GM18502 (cell line): ENCODE measurements around the gene POU2AF2.
"Not testable (repeated sequence)": the region's sequence is repeated elsewhere in the genome, so short reads cannot be mapped to it uniquely, and the experiment has no call there.

ENCODE experiments used
- ATAC-seq: cut with Tn5 transposase; IDR thresholded peaks from one replicate; pipeline ENCODE4 v1.9.1; 2021; ENCODE audit warnings: mild to moderate bottlenecking; ENCODE audit not compliant: unreplicated experiment, poor library complexity

POU2AF2 gene

GRCh38 chr11:111301004-111301841 lies 55.7 kb downstream of the POU2AF2 start:
- no peak for ATAC-seq

GRCh38 chr11:111301842-111302118 lies 56.3 kb downstream of the POU2AF2 start:
- no peak for ATAC-seq

- no peak for ATAC-seq
These were observed 56.8 kb downstream of the POU2AF2 start for GRCh38 chr11:111302298-111302697.

GRCh38 chr11:111303461-111303860 lies 57.9 kb downstream of the POU2AF2 start:
- ATAC-seq: no peak

- no peak for ATAC-seq
These were observed 59.8 kb downstream of the POU2AF2 start for GRCh38 chr11:111305162-111305802.

- no peak for ATAC-seq
These were observed 60.4 kb downstream of the POU2AF2 start for GRCh38 chr11:111305876-111306275.

- ATAC-seq: no peak
These were observed 60.8 kb downstream of the POU2AF2 start for GRCh38 chr11:111306321-111306720.

GRCh38 chr11:111307472-111308108 lies 62.1 kb downstream of the POU2AF2 start:
- ATAC-seq: no peak

- ATAC-seq: no peak
These were observed 62.6 kb downstream of the POU2AF2 start for GRCh38 chr11:111308140-111308539.

- ATAC-seq: no peak
These were observed 63.8 kb downstream of the POU2AF2 start for GRCh38 chr11:111309215-111309915.

- ATAC-seq: no peak
These were observed 64.6 kb downstream of the POU2AF2 start for GRCh38 chr11:111310088-111310487.

- ATAC-seq: no peak
These were observed 65.2 kb downstream of the POU2AF2 start for GRCh38 chr11:111310723-111311122.

GRCh38 chr11:111312076-111312475 lies 66.6 kb downstream of the POU2AF2 start:
- ATAC-seq: no peak

- no peak for ATAC-seq
These were observed 73.8 kb downstream of the POU2AF2 start for GRCh38 chr11:111319296-111319695.

- ATAC-seq: not testable (repeated sequence)
These were observed 74.7 kb downstream of the POU2AF2 start for GRCh38 chr11:111320199-111320598.

GRCh38 chr11:111320728-111321568 lies 75.4 kb downstream of the POU2AF2 start:
- no peak for ATAC-seq

GRCh38 chr11:111322534-111322933 lies 77.0 kb downstream of the POU2AF2 start:
- no peak for ATAC-seq

- no peak for ATAC-seq
These were observed 78.8 kb downstream of the POU2AF2 start for GRCh38 chr11:111324277-111324720.

- ATAC-seq: no peak
These were observed 79.7 kb downstream of the POU2AF2 start for GRCh38 chr11:111325259-111325658.

- no peak for ATAC-seq
These were observed 81.3 kb downstream of the POU2AF2 start for GRCh38 chr11:111326824-111327223.
